Common myeloid progenitor, CD34-positive (primary cell): ENCODE results near the gene STK17B.
"Not testable (repeated sequence)": the region's sequence is repeated elsewhere in the genome, so short reads cannot be mapped to it uniquely, and the experiment has no call there.

Experiments used
- CTCF ChIA-PET: fragments of 350-600 bp; sonication (Branson Sonifier 250); formaldehyde crosslinking; loops from one replicate; lab custom pipeline; 2021; ENCODE audit warnings: antibody characterized with exemption; lab: Charles Lee
- POLR2A ChIA-PET: fragments of 350-600 bp; sonication (Branson Sonifier 250); formaldehyde crosslinking; loops from one replicate; lab custom pipeline; 2021; ENCODE audit warnings: antibody characterized with exemption; lab: Charles Lee
- DNase-seq, 3 donors: peaks; one replicate each; pipeline versions ENCODE4 v3.0.0 to v3.0.0-alpha.2; 2013
- H3K27ac ChIP-seq, 2 experiments: 1 replicate in 1 of 2; 2 replicates in 1 of 2; pipeline ENCODE4 v1.7.0; 2013; ENCODE audit warnings: inconsistent platforms in 2 of 2, low read length in 2 of 2, mild to moderate bottlenecking in 2 of 2, low read depth in 1 of 2, moderate library complexity in 1 of 2; ENCODE audit not compliant: severe bottlenecking in 2 of 2, insufficient read depth in 1 of 2, poor library complexity in 1 of 2
- H3K27me3 ChIP-seq, 5 experiments: replicated peaks in 2 of 5; 1 replicate in 3 of 5; 2 replicates in 2 of 5; pipeline versions ENCODE4 v1.6.1 to v1.7.0; 2013; ENCODE audit warnings: low read length in 4 of 5, mild to moderate bottlenecking in 2 of 5, moderate library complexity in 2 of 5, inconsistent platforms in 1 of 5; ENCODE audit not compliant: insufficient read depth in 5 of 5, control insufficient read depth in 4 of 5
- H3K36me3 ChIP-seq, 4 experiments: 1 replicate in 2 of 4; 2 replicates in 2 of 4; pipeline versions ENCODE4 v1.6.1 to v1.7.0; 2013; ENCODE audit warnings: low read length in 3 of 4, control low read depth in 1 of 4, mild to moderate bottlenecking in 1 of 4; ENCODE audit not compliant: control insufficient read depth in 4 of 4, insufficient read depth in 4 of 4
- H3K4me1 ChIP-seq, 4 experiments: 1 replicate in 3 of 4; 2 replicates in 1 of 4; pipeline versions ENCODE4 v1.6.1 to v1.7.1; 2013; ENCODE audit warnings: low read length in 3 of 4, mild to moderate bottlenecking in 3 of 4, control low read depth in 1 of 4, inconsistent platforms in 1 of 4, moderate library complexity in 1 of 4; ENCODE audit not compliant: control insufficient read depth in 4 of 4, insufficient read depth in 4 of 4; ENCODE audit errors: control extremely low read depth in 1 of 4
- H3K4me3 ChIP-seq, 7 experiments: 1 replicate in 4 of 7; 2 replicates in 3 of 7; pipeline versions ENCODE4 v1.5.1 to v1.7.0; 2013; ENCODE audit warnings: mild to moderate bottlenecking in 7 of 7, low read length in 6 of 7, moderate library complexity in 6 of 7, inconsistent platforms in 2 of 7, low read depth in 2 of 7, control low read depth in 1 of 7; ENCODE audit not compliant: insufficient read depth in 4 of 7, control insufficient read depth in 1 of 7; ENCODE audit errors: extremely low read depth in 1 of 7
- H3K9me3 ChIP-seq, 5 experiments: 1 replicate in 4 of 5; 2 replicates in 1 of 5; pipeline versions ENCODE4 v1.6.1 to v1.7.1; 2013; ENCODE audit warnings: low read length in 4 of 5, mild to moderate bottlenecking in 2 of 5, inconsistent platforms in 1 of 5, low read depth in 1 of 5, moderate library complexity in 1 of 5; ENCODE audit not compliant: control insufficient read depth in 4 of 5, insufficient read depth in 2 of 5; ENCODE audit errors: control extremely low read depth in 1 of 5
- WGBS: methylation state at CpG from one replicate; pipeline ENCODE4 v1.1.5; 2013; ENCODE audit not compliant: insufficient coverage; 5-methylcytosine and 5-hydroxymethylcytosine counted together

Gene STK17B

GRCh38 chr2:196200557-196200956, 29.2 kb upstream of the STK17B start:
- no peaks in the 10 kb centered on the region for H3K36me3 ChIP-seq
- H3K4me1 ChIP-seq = peaks cover 1 to 12% (median 7%) of the 10 kb centered on the region in 4 experiments
- no peak overlapping the region for H3K4me3 ChIP-seq
- H3K9me3 ChIP-seq = no peaks in the 10 kb centered on the region
- WGBS = no CpG with 5 or more reads among the region's 2 CpGs
- DNase-seq = no peak
- no peaks in the 10 kb centered on the region for H3K27me3 ChIP-seq
- ChIA-PET POLR2A (interaction anchor here (0.7 kb wide), 1 partner anchor 61 kb away, joined by 3 read pairs; no protein-coding TSS in a partner anchor), CTCF (interaction anchor here (1.0 to 1.8 kb wide), 5 partner anchors 9 to 24 kb away, joined by 3 to 7 read pairs (median 4); no protein-coding TSS in a partner anchor)
- no peak overlapping the region for H3K27ac ChIP-seq

GRCh38 chr2:196195758-196196157, 24.4 kb upstream of the STK17B start:
- H3K27me3 ChIP-seq = no peaks in the 10 kb centered on the region
- ChIA-PET CTCF (interaction anchor here (0.8 to 2.1 kb wide), 4 partner anchors 13 to 57 kb away, joined by 3 to 5 read pairs (median 3); no protein-coding TSS in a partner anchor), POLR2A (no interaction called here)
- no peak for DNase-seq
- WGBS = 98% methylated on average over 4 of the region's 4 CpGs
- H3K27ac ChIP-seq = no peak overlapping the region
- H3K36me3 ChIP-seq = no peaks in the 10 kb centered on the region
- no peaks in the 10 kb centered on the region for H3K9me3 ChIP-seq
- no peak overlapping the region for H3K4me3 ChIP-seq
- H3K4me1 ChIP-seq = peaks cover 0 to 4% (median under 1%) of the 10 kb centered on the region in 4 experiments

- H3K27ac ChIP-seq = no peak overlapping the region
- no peak overlapping the region for H3K4me3 ChIP-seq
- no peaks in the 10 kb centered on the region for H3K36me3 ChIP-seq
- CTCF ChIA-PET = interaction anchor here (0.8 to 2.1 kb wide), 5 partner anchors 10 to 57 kb away, joined by 3 to 5 read pairs (median 3); no protein-coding TSS in a partner anchor
- no peak for DNase-seq
- H3K27me3 ChIP-seq = no peaks in the 10 kb centered on the region
- H3K4me1 ChIP-seq = peaks cover 0 to 4% (median 0%) of the 10 kb centered on the region in 4 experiments
- POLR2A ChIA-PET = no interaction called here
- 30% methylated on average over 4 of the region's 5 CpGs for WGBS
- H3K9me3 ChIP-seq = no peaks in the 10 kb centered on the region
Measured at GRCh38 chr2:196195302-196195701, 23.9 kb upstream of the STK17B start.

- Histone ChIP-seq H3K9me3 (no peaks in the 10 kb centered on the region), H3K36me3 (no peaks in the 10 kb centered on the region), H3K4me3 (no peak overlapping the region), H3K27me3 (no peaks in the 10 kb centered on the region), H3K4me1 (peaks cover 0 to 4% (median 0%) of the 10 kb centered on the region in 4 experiments), H3K27ac (no peak overlapping the region)
- POLR2A ChIA-PET = no interaction called here
- CTCF ChIA-PET = interaction anchor here (1.3 kb wide), 1 partner anchor 14 kb away, joined by 3 read pairs; no protein-coding TSS in a partner anchor
- no peak for DNase-seq
- no CpG with 5 or more reads among the region's 1 CpG for WGBS
Measured at GRCh38 chr2:196191541-196191940, 20.2 kb upstream of the STK17B start.

- no peak for DNase-seq
- ChIA-PET CTCF (no interaction called here), POLR2A (no interaction called here)
- Histone ChIP-seq H3K4me1 (peaks cover 0 to 10% (median 4%) of the 10 kb centered on the region in 4 experiments), H3K27me3 (no peaks in the 10 kb centered on the region), H3K36me3 (no peaks in the 10 kb centered on the region), H3K4me3 (no peak overlapping the region), H3K27ac (no peak overlapping the region), H3K9me3 (no peaks in the 10 kb centered on the region)
- WGBS = 94% methylated on average over 2 of the region's 2 CpGs
Measured at GRCh38 chr2:196187898-196188458, 16.6 kb upstream of the STK17B start.

GRCh38 chr2:196187175-196187700, 15.9 kb upstream of the STK17B start:
- H3K36me3 ChIP-seq, H3K27me3 ChIP-seq, POLR2A ChIA-PET, H3K27ac ChIP-seq, H3K9me3 ChIP-seq, H3K4me3 ChIP-seq, DNase-seq: not testable (repeated sequence)
- 100% methylated on average over 1 of the region's 2 CpGs for WGBS
- CTCF ChIA-PET = interaction anchor here (0.6 kb wide), 1 partner anchor 169 kb away, joined by 3 read pairs; no protein-coding TSS in a partner anchor
- H3K4me1 ChIP-seq = peaks cover 1 to 17% (median 11%) of the 10 kb centered on the region in 4 experiments
